Measurements from ENCODE around the gene ZNF384.

Gene ZNF384

DNA sequence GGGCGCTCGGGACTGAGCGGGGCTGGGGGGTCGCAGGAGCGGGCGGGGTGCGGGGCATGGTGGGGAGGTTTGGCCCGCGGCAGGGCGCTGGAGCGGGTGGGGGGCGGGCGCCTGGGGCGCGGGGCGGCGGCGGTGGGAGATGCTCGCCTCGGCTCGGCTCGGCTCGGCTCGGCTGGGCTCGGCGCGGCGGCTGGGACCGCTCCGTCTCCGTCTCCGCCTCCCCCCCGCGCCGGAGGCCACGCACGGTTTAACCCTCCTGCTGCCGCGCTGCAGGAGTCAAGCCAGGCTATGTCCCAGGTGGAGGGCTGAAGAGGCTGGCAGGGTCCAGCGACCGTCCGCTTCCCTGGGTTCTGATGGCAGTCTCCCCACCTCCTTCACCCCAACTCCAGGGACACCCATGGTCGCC, 11.5 kb upstream of the ZNF384 start, which contains the start of gene PIANP:
TSS of gene PIANP (minus strand) at position 170 of the 406 bp plus-strand sequence. CDS start 2,754 bp downstream, outside the sequence.
- peak; percentile 49 for DNase-seq
- in situ Hi-C loops (cut with HindIII; ENCODE audit: low pct_ligation_motif_present, low pct_unique_long_range_greater_than_20kb, low sequenced_read_pairs) = no loop called here

DNA sequence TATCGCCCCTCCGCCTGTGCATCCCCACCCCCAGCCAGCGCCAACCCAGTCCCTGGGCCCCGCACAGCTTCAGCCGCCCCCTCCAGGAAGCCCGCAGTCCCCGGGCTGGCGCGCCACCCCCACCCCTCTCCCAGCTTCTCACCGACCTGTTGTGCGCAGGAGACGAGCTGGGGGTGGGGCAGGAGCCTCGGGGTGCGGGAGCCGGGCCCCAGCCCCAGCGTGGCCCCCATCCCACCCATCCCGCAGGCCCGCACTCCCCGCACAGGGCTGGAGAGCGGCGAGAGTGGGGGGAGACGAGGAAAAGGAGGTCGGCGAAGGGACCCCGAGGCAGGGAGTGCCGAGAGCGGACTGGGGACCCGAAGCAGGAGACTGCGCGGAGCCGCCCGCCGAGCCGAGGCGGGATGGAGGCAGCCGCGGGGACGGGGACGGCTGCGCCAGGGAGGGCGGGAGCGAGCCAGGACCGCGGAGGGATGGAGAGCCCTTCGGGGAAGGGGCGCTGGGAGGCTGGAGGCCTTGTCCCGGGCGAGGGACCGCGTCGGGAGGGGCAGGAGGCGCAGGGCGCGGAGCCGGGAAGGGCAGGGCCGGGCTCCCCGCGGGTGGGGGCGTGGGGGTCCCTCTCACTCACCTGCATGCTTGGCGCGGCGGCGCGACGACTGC, 10.9 kb upstream of the ZNF384 start:
- DNase-seq = no peak

GRCh38 chr12:6699259-6699988, 10.2 kb upstream of the ZNF384 start:
- in situ Hi-C loops (cut with HindIII; ENCODE audit: low pct_ligation_motif_present, low pct_unique_long_range_greater_than_20kb, low sequenced_read_pairs) = no loop called here
- DNase-seq = no peak

More for the DNA sequence above, 10.9 kb upstream of the ZNF384 start:
- in situ Hi-C loops (cut with HindIII; ENCODE audit: low pct_ligation_motif_present, low pct_unique_long_range_greater_than_20kb, low sequenced_read_pairs) = no loop called here

- in situ Hi-C loops (cut with HindIII; ENCODE audit: low pct_ligation_motif_present, low pct_unique_long_range_greater_than_20kb, low sequenced_read_pairs) = no loop called here
- no peak for DNase-seq
These were observed 9.3 kb upstream of the ZNF384 start for GRCh38 chr12:6698352-6699046.

GRCh38 chr12:6697584-6698351, 8.6 kb upstream of the ZNF384 start:
- in situ Hi-C loops (cut with HindIII; ENCODE audit: low pct_ligation_motif_present, low pct_unique_long_range_greater_than_20kb, low sequenced_read_pairs) = no loop called here
- DNase-seq = peak; percentile 79

- in situ Hi-C loops (cut with HindIII; ENCODE audit: low pct_ligation_motif_present, low pct_unique_long_range_greater_than_20kb, low sequenced_read_pairs) = no loop called here
- DNase-seq = no peak
These were observed 7.8 kb upstream of the ZNF384 start for GRCh38 chr12:6696690-6697583.

DNA sequence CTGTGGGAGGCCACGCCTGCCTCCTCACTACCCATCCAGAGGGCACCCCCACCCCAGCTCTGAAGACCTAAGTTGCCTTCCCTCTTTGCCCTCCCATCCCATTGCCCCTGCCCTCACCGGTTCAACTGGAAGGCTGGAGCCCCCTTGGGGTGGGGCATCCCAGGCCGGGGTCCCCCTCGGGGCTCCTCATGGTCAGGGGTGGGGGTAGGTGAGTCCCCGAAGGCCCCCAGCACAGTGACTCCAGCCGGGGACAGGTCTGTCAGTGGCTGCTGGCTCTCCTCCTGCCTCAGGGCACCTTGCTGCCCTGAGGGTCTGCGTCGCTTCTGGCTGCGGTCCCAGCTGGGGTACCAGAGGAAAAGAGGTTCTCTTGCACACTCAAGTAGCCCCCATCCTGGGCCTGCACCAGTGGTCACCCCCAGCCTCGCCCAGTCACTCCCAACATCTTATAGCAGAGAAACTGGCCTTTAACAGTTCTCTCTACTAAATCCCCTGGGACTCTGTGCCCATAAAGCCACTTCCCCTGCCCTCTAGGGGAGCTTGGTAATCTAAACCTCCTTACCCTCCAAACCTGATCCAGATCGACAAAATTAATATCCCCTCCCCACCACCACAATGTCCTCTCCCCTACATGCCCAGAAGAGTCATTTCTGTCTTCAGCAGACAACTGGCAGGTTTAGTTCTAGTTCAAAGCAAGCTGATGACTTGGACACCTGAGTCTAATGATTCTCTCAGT, 6.3 kb upstream of the ZNF384 start:
- DNase-seq = no peak
- in situ Hi-C loops (cut with HindIII; ENCODE audit: low pct_ligation_motif_present, low pct_unique_long_range_greater_than_20kb, low sequenced_read_pairs) = no loop called here

GRCh38 chr12:6694701-6695100, 5.5 kb upstream of the ZNF384 start:
- DNase-seq = no peak
- in situ Hi-C loops (cut with HindIII; ENCODE audit: low pct_ligation_motif_present, low pct_unique_long_range_greater_than_20kb, low sequenced_read_pairs) = no loop called here

- DNase-seq = no peak
- in situ Hi-C loops (cut with HindIII; ENCODE audit: low pct_ligation_motif_present, low pct_unique_long_range_greater_than_20kb, low sequenced_read_pairs) = no loop called here
These were observed 4.7 kb upstream of the ZNF384 start for GRCh38 chr12:6693832-6694355.

DNA sequence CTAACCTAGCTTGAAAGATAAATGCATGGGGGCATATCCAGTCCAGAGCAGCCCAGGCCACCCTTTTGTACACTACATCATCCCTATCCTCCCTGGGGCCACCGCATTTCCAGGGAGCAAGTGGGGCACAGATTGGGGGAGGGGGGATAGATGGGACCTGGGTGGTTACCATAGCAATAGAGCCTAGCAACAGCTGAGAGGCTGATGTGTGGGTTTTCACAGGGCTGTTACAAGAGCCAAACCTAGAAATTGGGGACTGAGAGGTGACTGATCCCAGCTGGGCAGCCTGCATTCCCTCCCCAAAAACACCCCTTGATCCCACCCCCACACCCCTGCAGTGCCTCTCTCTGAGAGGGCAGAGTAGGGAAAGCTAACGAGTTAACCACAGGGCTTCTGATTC, 3.7 kb upstream of the ZNF384 start:
- no peak for DNase-seq
- in situ Hi-C loops (cut with HindIII; ENCODE audit: low pct_ligation_motif_present, low pct_unique_long_range_greater_than_20kb, low sequenced_read_pairs) = no loop called here

GRCh38 chr12:6691473-6691872, 2.3 kb upstream of the ZNF384 start:
- in situ Hi-C loops (cut with HindIII; ENCODE audit: low pct_ligation_motif_present, low pct_unique_long_range_greater_than_20kb, low sequenced_read_pairs) = no loop called here
- no peak for DNase-seq

- DNase-seq = peak; percentile 59
These were observed 604 bp downstream of the ZNF384 start for GRCh38 chr12:6688543-6688998.

DNA sequence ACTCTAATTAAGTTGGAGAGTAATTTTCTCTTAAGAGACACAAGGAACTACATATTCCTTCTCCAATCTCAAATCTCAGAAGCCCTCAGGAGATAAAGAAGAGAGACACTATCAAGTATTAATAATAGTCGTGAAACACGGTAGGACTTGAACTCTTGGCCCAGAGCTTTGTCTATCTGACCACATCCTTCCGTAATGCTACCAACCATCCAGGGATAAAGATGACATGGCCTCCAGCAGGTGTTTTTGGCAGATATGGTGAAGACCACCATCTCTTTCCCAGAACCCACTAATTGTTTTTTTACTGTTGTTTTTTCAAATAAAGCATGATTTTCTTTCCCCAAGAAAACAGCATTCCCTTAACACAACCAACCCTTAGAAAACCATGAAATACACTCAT, 3.4 kb downstream of the ZNF384 start:
- DNase-seq = no peak
- in situ Hi-C loops (cut with HindIII; ENCODE audit: low pct_ligation_motif_present, low pct_unique_long_range_greater_than_20kb, low sequenced_read_pairs) = no loop called here

More at GRCh38 chr12:6688543-6688998, 604 bp downstream of the ZNF384 start:
- in situ Hi-C loops (cut with HindIII; ENCODE audit: low pct_ligation_motif_present, low pct_unique_long_range_greater_than_20kb, low sequenced_read_pairs) = no loop called here

DNA sequence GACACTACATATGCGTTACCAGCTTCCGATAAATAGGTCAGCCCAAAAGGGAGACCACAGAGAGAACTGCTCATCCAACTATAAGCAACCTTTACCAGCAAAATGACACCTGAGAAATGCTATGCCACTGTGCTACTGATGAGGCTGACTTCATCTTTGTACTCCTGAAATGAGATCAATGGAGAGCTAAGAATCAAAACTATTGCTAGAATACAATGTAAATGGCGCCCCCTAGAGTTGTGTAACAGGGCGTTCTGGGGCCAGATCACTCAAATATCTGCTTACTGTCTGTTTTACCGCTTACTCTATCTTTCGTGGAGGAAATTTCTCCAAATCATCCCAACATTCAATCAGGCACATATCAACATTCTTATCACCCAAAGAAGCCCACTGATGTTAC, 4.6 kb downstream of the ZNF384 start:
- peak; percentile 63 for DNase-seq
- in situ Hi-C loops (cut with HindIII; ENCODE audit: low pct_ligation_motif_present, low pct_unique_long_range_greater_than_20kb, low sequenced_read_pairs) = no loop called here

- in situ Hi-C loops (cut with HindIII; ENCODE audit: low pct_ligation_motif_present, low pct_unique_long_range_greater_than_20kb, low sequenced_read_pairs) = no loop called here
These were observed 12.2 kb downstream of the ZNF384 start for GRCh38 chr12:6676962-6677361.

GRCh38 chr12:6672143-6672542, 17.0 kb downstream of the ZNF384 start:
- no peak for DNase-seq
- in situ Hi-C loops (cut with HindIII; ENCODE audit: low pct_ligation_motif_present, low pct_unique_long_range_greater_than_20kb, low sequenced_read_pairs) = no loop called here

More at GRCh38 chr12:6676962-6677361, 12.2 kb downstream of the ZNF384 start:
- DNase-seq = no peak

All from ACHN (cell line).